Ishikawa (cell line): ENCODE measurements around the gene ZMIZ1.

Source experiments
- FOXM1 ChIP-seq: IDR thresholded peaks from 2 replicates; pipeline ENCODE4 v1.6.1; 2012; ENCODE audit warnings: low read depth, borderline replicate concordance
- RAD21 ChIP-seq: IDR thresholded peaks from 2 replicates; pipeline ENCODE4 v1.6.1; 2012; ENCODE audit warnings: low read depth
- TEAD4 ChIP-seq: IDR thresholded peaks from 2 replicates; pipeline ENCODE4 v1.6.1; 2012

DNA sequence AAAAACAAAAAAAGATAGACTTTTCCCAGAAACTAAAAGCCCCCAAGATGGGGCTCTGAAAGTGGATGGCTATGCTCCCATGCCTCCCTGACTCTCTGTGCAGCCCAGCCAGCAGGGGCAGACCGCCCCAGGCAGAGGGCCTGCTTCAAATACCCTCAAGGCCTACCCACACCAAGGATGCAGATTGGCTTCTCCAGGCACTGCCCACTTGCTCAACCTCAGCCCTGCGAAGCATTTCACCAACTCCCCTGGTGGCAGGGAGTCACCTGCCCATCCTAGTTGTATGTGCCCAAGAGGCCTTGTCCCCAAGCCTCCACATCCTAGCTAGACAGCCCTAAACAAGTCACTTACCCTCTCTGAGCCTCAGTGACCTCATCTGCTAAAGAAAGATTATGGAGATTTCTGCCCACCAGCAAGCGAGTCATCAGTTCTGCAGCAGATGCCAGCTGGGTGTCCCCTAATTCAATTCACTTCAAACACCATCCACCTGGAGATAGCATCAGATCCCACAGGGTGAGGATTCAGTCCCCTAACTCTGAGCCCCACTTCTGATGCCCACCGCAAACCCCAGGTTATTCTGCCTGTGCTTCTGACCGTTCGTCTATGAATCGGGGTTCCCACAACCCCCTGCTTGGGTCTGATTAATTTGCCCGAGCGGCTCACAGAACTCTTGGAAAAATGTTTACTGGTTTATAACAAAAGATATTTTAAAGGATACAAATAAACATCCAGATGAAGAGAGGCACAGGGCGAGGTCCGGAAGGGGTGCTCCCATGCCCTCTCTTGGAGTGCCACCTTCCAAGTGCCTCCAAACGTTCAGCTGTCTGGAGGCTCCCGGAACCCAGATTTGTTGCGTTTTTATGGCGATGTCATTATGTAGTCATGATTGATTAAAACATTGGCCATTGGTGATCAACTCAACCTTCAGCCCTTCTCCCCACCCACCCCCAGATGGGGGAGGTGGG is 18.6 kb upstream of the ZMIZ1 start:
- no peak for TF ChIP-seq TEAD4
- TF ChIP-seq FOXM1: no peak
- no peak for TF ChIP-seq RAD21
